Measurements from ENCODE around the gene TRABD2A.

TRABD2A gene

DNA sequence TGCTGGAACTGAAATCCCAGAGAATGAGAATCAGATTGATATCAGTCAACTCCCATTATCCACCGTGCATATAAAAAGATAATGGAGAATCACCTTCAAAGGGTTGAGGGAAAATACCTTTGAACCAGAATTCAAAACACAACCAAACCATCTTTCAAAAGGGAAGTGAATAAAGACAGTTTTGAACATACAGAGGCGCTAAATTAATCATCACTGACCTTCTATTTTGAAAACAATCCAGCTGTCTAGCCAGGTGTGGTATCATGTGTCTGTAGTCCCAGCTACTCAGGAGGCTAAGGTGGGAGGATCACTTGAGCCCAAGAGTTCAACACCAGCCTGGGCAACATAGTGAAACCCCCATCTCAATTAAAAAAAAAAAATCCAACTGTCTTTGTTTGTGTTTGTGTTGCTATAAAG, 63.6 kb downstream of the TRABD2A start:
- in situ Hi-C loops (cut with MboI; ENCODE audit: low pct_unique_long_range_greater_than_20kb, low sequenced_read_pairs, unreplicated experiment), result no loop called here
- no peak for TF ChIP-seq CTCF (IDR thresholded peaks at IDR 0.05; ENCODE audit: extremely low read depth, insufficient read depth, missing control alignments)
- peak; percentile 69 for DNase-seq (ENCODE audit: low spot score)

DNA sequence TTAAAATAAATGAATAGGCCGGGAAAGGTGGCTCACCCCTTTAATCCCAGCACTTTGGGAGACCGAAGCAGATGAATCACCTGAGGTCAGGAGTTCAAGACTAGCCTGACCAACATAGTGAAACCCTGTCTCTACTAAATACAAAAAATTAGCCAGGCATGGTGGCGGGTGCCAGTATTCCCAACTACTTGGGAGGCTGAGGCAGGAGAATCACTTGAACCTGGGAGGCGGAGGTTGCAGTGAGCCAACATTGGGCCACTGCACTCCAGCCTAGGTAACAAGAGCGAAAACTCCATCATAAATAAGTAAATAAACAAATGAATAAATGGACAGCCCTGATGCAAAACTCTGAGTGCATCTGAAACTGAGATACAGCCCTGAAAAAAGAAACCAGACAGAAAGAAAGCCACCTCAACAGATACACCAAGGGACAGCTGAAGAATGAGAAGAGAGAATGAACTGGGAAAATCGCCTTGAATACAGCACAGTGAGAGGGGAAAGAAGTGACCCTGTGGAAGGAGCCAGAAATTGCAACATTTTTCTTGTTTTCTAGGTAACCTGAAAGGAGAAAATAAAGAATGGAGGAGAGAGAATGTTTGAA, 64.4 kb downstream of the TRABD2A start:
- peak; percentile 37 for DNase-seq (ENCODE audit: low spot score)
- in situ Hi-C loops (cut with MboI; ENCODE audit: low pct_unique_long_range_greater_than_20kb, low sequenced_read_pairs, unreplicated experiment), result no loop called here
- no peak for TF ChIP-seq CTCF (IDR thresholded peaks at IDR 0.05; ENCODE audit: extremely low read depth, insufficient read depth, missing control alignments)

DNA sequence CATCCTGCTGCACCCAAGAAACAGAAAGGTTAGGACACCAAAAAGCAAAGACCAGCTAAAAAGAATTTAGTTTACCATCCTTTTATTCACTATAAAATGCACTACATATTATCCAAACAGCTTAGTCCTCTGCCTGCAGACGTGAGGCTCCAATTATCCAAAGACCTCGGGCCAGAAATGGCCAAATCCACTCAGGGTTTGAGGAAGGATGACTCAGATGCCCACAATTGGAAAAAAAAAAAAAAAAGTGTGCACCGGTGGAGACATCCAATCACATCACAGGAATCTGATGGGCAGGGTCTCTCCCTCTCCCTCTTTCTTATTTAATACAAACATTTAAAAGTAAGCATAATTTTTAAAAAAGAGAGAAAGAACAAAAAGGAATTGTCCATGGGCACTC, 65.7 kb downstream of the TRABD2A start:
- no peak for TF ChIP-seq CTCF (IDR thresholded peaks at IDR 0.05; ENCODE audit: extremely low read depth, insufficient read depth, missing control alignments)
- DNase-seq (ENCODE audit: low spot score), result no peak
- in situ Hi-C loops (cut with MboI; ENCODE audit: low pct_unique_long_range_greater_than_20kb, low sequenced_read_pairs, unreplicated experiment), result no loop called here

DNA sequence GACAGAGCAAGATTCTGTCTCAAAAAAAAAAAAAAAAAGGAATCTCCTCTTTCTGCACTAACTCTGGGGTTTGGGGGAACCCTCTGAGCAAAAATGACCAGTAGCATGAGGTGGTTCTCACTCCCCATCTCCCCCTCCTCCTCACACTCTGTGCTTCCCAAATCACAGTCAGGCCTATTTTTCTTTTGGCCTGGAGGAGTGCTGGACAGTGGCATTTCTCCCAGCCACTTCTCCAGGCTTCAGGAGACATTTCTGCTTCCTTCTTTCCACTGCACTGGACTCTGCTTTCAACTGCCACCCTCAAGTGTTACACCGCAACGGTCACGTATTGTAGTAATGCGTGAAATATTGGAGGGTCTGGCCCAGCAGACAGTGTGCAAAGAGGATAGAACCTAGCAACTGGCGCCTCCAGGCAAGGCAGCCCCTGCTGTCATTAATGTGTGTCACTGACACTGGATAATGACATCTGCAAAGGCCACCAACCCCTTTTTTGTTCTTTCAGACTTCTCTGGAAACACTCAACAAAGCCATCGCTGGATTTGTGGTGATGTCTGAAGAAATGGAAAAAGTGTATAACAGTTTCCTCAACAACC, 68.9 kb downstream of the TRABD2A start:
- DNase-seq (ENCODE audit: low spot score), result no peak
- in situ Hi-C loops (cut with MboI; ENCODE audit: low pct_unique_long_range_greater_than_20kb, low sequenced_read_pairs, unreplicated experiment), result no loop called here
- TF ChIP-seq CTCF (IDR thresholded peaks at IDR 0.05; ENCODE audit: extremely low read depth, insufficient read depth, missing control alignments), result no peak

DNA sequence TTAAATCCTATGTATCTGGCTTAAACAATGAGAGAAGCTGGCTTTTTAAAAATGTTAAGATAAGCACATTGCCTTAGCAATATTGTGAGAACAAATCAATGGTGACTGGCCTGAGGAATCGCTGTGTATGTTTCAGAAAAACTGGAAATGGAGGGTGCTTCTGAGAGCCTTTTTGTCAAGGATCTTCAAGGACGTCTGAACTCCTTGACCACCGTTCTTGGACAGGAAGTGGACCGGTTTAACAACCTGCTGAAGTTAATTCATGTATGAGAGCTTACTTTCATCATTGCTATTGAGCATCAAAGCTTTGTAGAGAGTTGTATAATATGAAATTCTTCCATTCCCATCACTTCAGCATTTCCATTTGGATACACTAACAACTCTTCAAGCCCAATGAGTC, 72.6 kb downstream of the TRABD2A start:
- DNase-seq (ENCODE audit: low spot score), result no peak
- in situ Hi-C loops (cut with MboI; ENCODE audit: low pct_unique_long_range_greater_than_20kb, low sequenced_read_pairs, unreplicated experiment), result no loop called here
- no peak for TF ChIP-seq CTCF (IDR thresholded peaks at IDR 0.05; ENCODE audit: extremely low read depth, insufficient read depth, missing control alignments)

DNA sequence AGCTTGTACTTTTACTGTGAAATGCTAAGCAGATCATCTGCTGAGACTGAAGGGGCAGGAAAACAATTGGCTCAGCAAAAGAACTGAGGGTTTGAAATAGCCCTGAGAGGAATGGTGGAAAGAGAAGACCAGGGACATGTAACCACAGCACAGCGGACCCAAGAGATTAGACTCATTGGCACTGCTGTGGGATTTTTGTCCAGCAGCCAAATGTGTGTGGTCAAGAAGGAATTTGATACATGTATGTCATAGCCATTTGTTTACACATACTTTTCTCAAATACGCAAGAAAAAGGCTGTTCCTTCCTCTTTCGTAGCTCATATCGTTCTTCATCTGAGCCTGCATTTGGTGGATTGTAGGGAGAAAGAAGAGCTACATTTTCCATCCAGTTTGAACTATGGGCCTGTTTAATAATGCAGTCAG, 73.8 kb downstream of the TRABD2A start:
- in situ Hi-C loops (cut with MboI; ENCODE audit: low pct_unique_long_range_greater_than_20kb, low sequenced_read_pairs, unreplicated experiment), result no loop called here
- DNase-seq (ENCODE audit: low spot score), result no peak
- no peak for TF ChIP-seq CTCF (IDR thresholded peaks at IDR 0.05; ENCODE audit: extremely low read depth, insufficient read depth, missing control alignments)

All from GM13977 (cell line).